K562 (cell line): ENCODE measurements around the gene IFI27L2. TPM values are rescaled to one million over a fixed set of nuclear protein-coding genes. Genes with fewer than 3 reads are reported as not detected.

Experiments used
- ATAC-seq: fragments of 200-7000 bp; cut with Tn5 transposase; 3 replicates; pipeline ENCODE4 v1.9.1; 2020; ENCODE audit warnings: moderate library complexity
- BruUV-seq: library from RNA; stranded (reverse); fragments of 400-500 nt; replicated peaks from 2 replicates; lab custom pipeline; 2021; lab: Mats Ljungman, UMichigan
- CTCF ChIA-PET: fragments of 300-600 bp; formaldehyde crosslinking; extraction: SDS; loops from one replicate; lab custom pipeline; 2021; ENCODE audit warnings: low intra/inter-chr PET ratio; lab: Yijun Ruan, JAX
- POLR2A ChIA-PET: fragments of 300-600, 350-650 bp; sonication (Branson Sonifier 250); formaldehyde crosslinking; extraction: SDS; loops from one replicate; lab custom pipeline; 2021; ENCODE audit warnings: antibody characterized with exemption, inconsistent platforms; lab: Yijun Ruan, JAX
- DNase-seq, 4 experiments: peaks; one replicate each; pipeline versions ENCODE4 v3.0.0 to v3.0.0-alpha.2; 2011 to 2018; ENCODE audit warnings: low spot score in 3 of 4, mixed read lengths in 3 of 4; ENCODE audit errors: extremely low read depth in 1 of 4
- FAIRE-seq: peaks from 2 replicates; lab custom pipeline; 2011; peaks lifted over from hg19 to GRCh38; lab: Jason Lieb, UNC
- H2AFZ ChIP-seq: 2 replicates; pipeline ENCODE4 v1.6.0; 2011; ENCODE audit warnings: low read depth, low read length, control low read depth, inconsistent platforms
- H3K27ac ChIP-seq: fragments of 200-600 bp; 3 replicates; pipeline ENCODE4 v1.8.0; 2011; ENCODE audit warnings: low read depth, mild to moderate bottlenecking, control low read depth, inconsistent platforms, low read length, moderate library complexity, mixed read lengths; ENCODE audit errors: extremely low read depth
- H3K27me3 ChIP-seq, 2 experiments: fragments of 300-600 bp in 1 of 2; 2 replicates in 1 of 2; 3 replicates in 1 of 2; pipeline versions ENCODE4 v1.6.0 to v1.8.0; 2011; ENCODE audit warnings: inconsistent platforms in 2 of 2, low read length in 2 of 2, mild to moderate bottlenecking in 1 of 2, mixed read lengths in 1 of 2, moderate library complexity in 1 of 2; ENCODE audit not compliant: control insufficient read depth in 2 of 2, insufficient read depth in 2 of 2
- H3K36me3 ChIP-seq: fragments of 300-600 bp; 3 replicates; pipeline ENCODE4 v1.8.0; 2011; ENCODE audit warnings: mild to moderate bottlenecking, low read length, inconsistent platforms; ENCODE audit not compliant: control insufficient read depth, insufficient read depth
- H3K4me1 ChIP-seq, 2 experiments: fragments of 200-600 bp in 1 of 2; replicated peaks in 1 of 2; 2 replicates in 1 of 2; 3 replicates in 1 of 2; pipeline versions ENCODE4 v1.5.1 to v1.8.0; 2011; ENCODE audit warnings: inconsistent platforms in 2 of 2, low read length in 2 of 2, mild to moderate bottlenecking in 1 of 2, mixed read lengths in 1 of 2, moderate library complexity in 1 of 2; ENCODE audit not compliant: control insufficient read depth in 2 of 2, insufficient read depth in 2 of 2
- H3K4me2 ChIP-seq: 2 replicates; pipeline ENCODE4 v1.6.1; 2011; ENCODE audit warnings: low read length, control low read depth, inconsistent platforms, mixed read lengths; ENCODE audit not compliant: insufficient read depth
- H3K4me3 ChIP-seq: fragments of 200-600 bp; sonication (generic), shearing (Covaris generic); 2 replicates; pipeline ENCODE4 v1.5.1; 2016; ENCODE audit warnings: control low read depth, inconsistent platforms
- H3K79me2 ChIP-seq: fragments of 200-600 bp; 3 replicates; pipeline ENCODE4 v1.8.0; 2011; ENCODE audit warnings: low read length, inconsistent platforms; ENCODE audit not compliant: control insufficient read depth, insufficient read depth
- H3K9ac ChIP-seq, 2 experiments: 2 replicates each; pipeline versions ENCODE4 v1.6.0 to v1.6.1; 2011; ENCODE audit warnings: low read depth in 2 of 2, low read length in 2 of 2, control low read depth in 1 of 2, inconsistent platforms in 1 of 2, mild to moderate bottlenecking in 1 of 2, mixed read lengths in 1 of 2; ENCODE audit not compliant: insufficient read depth in 1 of 2
- H3K9me1 ChIP-seq: one replicate; pipeline ENCODE4 v1.6.0; 2011; ENCODE audit warnings: inconsistent platforms, mild to moderate bottlenecking, low read length, moderate library complexity; ENCODE audit not compliant: control insufficient read depth, insufficient read depth
- H3K9me3 ChIP-seq: replicated peaks from 2 replicates; pipeline ENCODE4 v1.5.1; 2011; ENCODE audit warnings: low read depth, low read length, inconsistent platforms; ENCODE audit not compliant: control insufficient read depth, insufficient read depth
- H4K20me1 ChIP-seq: replicated peaks from 2 replicates; pipeline ENCODE4 v1.6.1; 2011; ENCODE audit warnings: low read length, inconsistent platforms, mixed read lengths; ENCODE audit not compliant: control insufficient read depth, insufficient read depth
- CBX8 ChIP-seq: fragments of 200-600 bp; sonication (generic); IDR thresholded peaks from 2 replicates; pipeline ENCODE4 v1.6.1; 2012; ENCODE audit warnings: borderline replicate concordance, mixed run types, low read depth, mild to moderate bottlenecking, moderate library complexity, mixed read lengths, low read length, control low read depth, inconsistent platforms; ENCODE audit not compliant: poor library complexity, severe bottlenecking; ENCODE audit errors: extremely low read depth
- MLLT1 ChIP-seq, 2 experiments: fragments of 450-650 bp; IDR thresholded peaks; 2 replicates each; pipeline ENCODE4 v1.6.1; 2016
- RBM14 ChIP-seq: fragments of 200-400 bp; formaldehyde crosslinking; IDR thresholded peaks from 2 replicates; pipeline ENCODE4 v1.6.1; 2018; ENCODE audit warnings: low read depth, mild to moderate bottlenecking, low read length, moderate library complexity, borderline replicate concordance; ENCODE audit not compliant: insufficient read depth
- ZNF324 ChIP-seq: fragments of 250-450 bp; sonication (Bioruptor Pico); IDR thresholded peaks from 2 replicates; pipeline ENCODE4 v1.4.0; 2020; ENCODE audit warnings: mild to moderate bottlenecking
- WGBS: fragments of 100-300 bp; shearing (Covaris generic); methylation state at CpG from one replicate; pipeline ENCODE4 v1.1.6; 2016; ENCODE audit warnings: low coverage, mixed read lengths; ENCODE audit not compliant: insufficient coverage; ENCODE audit errors: missing lambda C conversion rate; 5-methylcytosine and 5-hydroxymethylcytosine counted together
- in situ Hi-C: fragments of 300-500 bp; cut with MboI; formaldehyde crosslinking; loops from 4 replicates; pipeline ENCODE4 v1.15.0; 2018; ENCODE audit warnings: inconsistent platforms, mixed read lengths
- intact Hi-C: fragments of 100-400 bp; cut with micrococcal nuclease; formaldehyde crosslinking; loops from 2 replicates; pipeline ENCODE4 v1.14.2; 2022
- polyA plus RNA-seq, 8 experiments: library from polyadenylated mRNA; depleted of rRNA in 4 of 8; stranded (reverse) in 5 of 8; unstranded in 3 of 8; fragments of >200 nt; fragmentation: Nextera tagmentation in 2 of 8; fragmentation: Illumina TruSeq in 1 of 8; extraction: Ambion mirVana in 2 of 8; extraction: Trizol in 1 of 8; gene quantifications; 2 replicates each; pipeline versions ENCODE4 v1.2.1 to v1.2.3, GENCODE V29; 2011 to 2014; ENCODE audit warnings: inconsistent platforms in 1 of 8, missing spikeins in 1 of 8
- total RNA-seq, 7 experiments: library from RNA; depleted of rRNA in 6 of 7; stranded (reverse); fragments of >200 nt in 6 of 7; fragmentation: Illumina TruSeq in 2 of 7; extraction: Trizol in 2 of 7; gene quantifications; 2 replicates each; pipeline versions ENCODE4 v1.2.1 to v1.2.3, GENCODE V29; 2011 to 2021; ENCODE audit warnings: low replicate concordance in 1 of 7

IFI27L2 gene
- total and polyA plus RNA-seq, 9 of the 15 experiments (the other 6 are each of a cell fraction or from before 2014, with no cell fraction given), result 1.0 to 9.3 (median 4.1) TPM

- no peak overlapping the region for H3K4me3 ChIP-seq
- H3K79me2 ChIP-seq, result no peaks in the 10 kb centered on the region
- H3K9ac ChIP-seq, result no peak overlapping the region
- intact Hi-C loops (no loop called here), in situ Hi-C loops (loop anchor here (25.0 kb wide), 1 partner anchor 513 kb away; no protein-coding TSS in a partner anchor)
- no TSS peak for BruUV-seq
- no peaks in the 10 kb centered on the region for H4K20me1 ChIP-seq
- WGBS, result 1% methylated on average over 7 of the region's 7 CpGs
- FAIRE-seq (no peak), DNase-seq (no peak), ATAC-seq (no peak)
- peaks cover 0 to 16% of the 10 kb centered on the region in 2 experiments; a peak in 2 of 5 replicates for H3K4me1 ChIP-seq
- no peak overlapping the region for H2AFZ ChIP-seq
- no peaks in the 10 kb centered on the region for H3K9me3 ChIP-seq
- no peaks in the 10 kb centered on the region for H3K9me1 ChIP-seq
- no peak overlapping the region for H3K27ac ChIP-seq
- H3K27me3 ChIP-seq, result peaks cover 0 to 2% of the 10 kb centered on the region in 2 experiments; a peak in 3 of 5 replicates
- no peaks in the 10 kb centered on the region for H3K36me3 ChIP-seq
- ChIA-PET CTCF (no interaction called here), POLR2A (no interaction called here)
- no peak overlapping the region for H3K4me2 ChIP-seq
- TF ChIP-seq ZNF324 (CRISPR knock-in tag) (no peak), RBM14 (no peak), MLLT1 (IDR thresholded peaks at IDR 0.05) (no peak), CBX8 (peak; percentile 76)
- TF ChIP-seq, all 486 proteins: peak for 1
Observed at GRCh38 chr14:94175747-94176146, 46.3 kb upstream of the IFI27L2 start.
